SK-N-SH treated with all-trans-retinoic acid at 6 μM for 48 hours (cell line): ENCODE results near the gene PLA2G4B.

ENCODE experiments used
- ATAC-seq: fragments of 200-7000 bp; cut with Tn5 transposase; 3 replicates; pipeline ENCODE4 v1.9.1; 2020; ENCODE audit warnings: mild to moderate bottlenecking, moderate library complexity
- ARNTL ChIP-seq: fragments of 450-650 bp; formaldehyde crosslinking; IDR thresholded peaks from 2 replicates; pipeline ENCODE4 v1.5.0; 2020; ENCODE audit warnings: low read depth, mild to moderate bottlenecking, moderate library complexity, borderline replicate concordance
- BACH2 ChIP-seq: fragments of 250-450 bp; sonication (Bioruptor Pico); IDR thresholded peaks from 2 replicates; pipeline ENCODE4 v1.9.0; 2021; ENCODE audit warnings: mild to moderate bottlenecking, borderline replicate concordance
- CREB5 ChIP-seq: fragments of 250-450 bp; sonication (Bioruptor Pico); IDR thresholded peaks from 2 replicates; pipeline ENCODE4 v1.5.1; 2020; ENCODE audit warnings: low read depth, mild to moderate bottlenecking, moderate library complexity
- CSDC2 ChIP-seq: fragments of 250-450 bp; sonication (Bioruptor Pico); IDR thresholded peaks from 2 replicates; pipeline ENCODE4 v1.5.0; 2020; ENCODE audit warnings: mild to moderate bottlenecking, moderate library complexity
- ESRRG ChIP-seq: fragments of 250-450 bp; sonication (Bioruptor Pico); IDR thresholded peaks from 2 replicates; pipeline ENCODE4 v1.6.1; 2021; ENCODE audit warnings: mild to moderate bottlenecking
- GLIS3 ChIP-seq: fragments of 250-450 bp; sonication (Bioruptor Pico); IDR thresholded peaks from 2 replicates; pipeline ENCODE4 v1.5.0; 2020; ENCODE audit warnings: mild to moderate bottlenecking, moderate library complexity
- ISL1 ChIP-seq: fragments of 250-450 bp; sonication (Bioruptor Pico); IDR thresholded peaks from 2 replicates; pipeline ENCODE4 v2.1.2; 2022; ENCODE audit warnings: mild to moderate bottlenecking, moderate library complexity
- OSR1 ChIP-seq: fragments of 250-450 bp; sonication (Bioruptor Pico); IDR thresholded peaks from 2 replicates; pipeline ENCODE4 v1.8.0; 2022; ENCODE audit warnings: moderate library complexity, mild to moderate bottlenecking, inconsistent platforms
- PATZ1 ChIP-seq: fragments of 250-450 bp; sonication (Bioruptor Pico); IDR thresholded peaks from 2 replicates; pipeline ENCODE4 v1.8.0; 2020; ENCODE audit warnings: mild to moderate bottlenecking, moderate library complexity, borderline replicate concordance
- POU6F1 ChIP-seq: fragments of 250-450 bp; sonication (Bioruptor Pico); IDR thresholded peaks from 2 replicates; pipeline ENCODE4 v1.8.0; 2021; ENCODE audit warnings: low read depth, mild to moderate bottlenecking, moderate library complexity, borderline replicate concordance
- PPARA ChIP-seq: fragments of 250-450 bp; sonication (Bioruptor Pico); IDR thresholded peaks from 2 replicates; pipeline ENCODE4 v1.5.0; 2020; ENCODE audit warnings: mild to moderate bottlenecking, borderline replicate concordance
- SNAI2 ChIP-seq: fragments of 250-450 bp; sonication (Bioruptor Pico); IDR thresholded peaks from 2 replicates; pipeline ENCODE4 v1.5.0; 2020; ENCODE audit warnings: mild to moderate bottlenecking, moderate library complexity
- TCF4 ChIP-seq: fragments of 250-450 bp; sonication (Bioruptor Pico); IDR thresholded peaks from 2 replicates; pipeline ENCODE4 v1.8.0; 2021; ENCODE audit warnings: mild to moderate bottlenecking, moderate library complexity, borderline replicate concordance
- TOX ChIP-seq: fragments of 250-450 bp; sonication (Bioruptor Pico); IDR thresholded peaks from 2 replicates; pipeline ENCODE4 v1.8.0; 2021; ENCODE audit warnings: mild to moderate bottlenecking, moderate library complexity, borderline replicate concordance
- TSHZ2 ChIP-seq: fragments of 250-450 bp; sonication (Bioruptor Pico); IDR thresholded peaks from 2 replicates; pipeline ENCODE4 v1.5.0; 2020; ENCODE audit warnings: mild to moderate bottlenecking, moderate library complexity
- ZC3H10 ChIP-seq: fragments of 250-450 bp; sonication (Bioruptor Pico); IDR thresholded peaks from 2 replicates; pipeline ENCODE4 v1.5.1; 2021; ENCODE audit warnings: mild to moderate bottlenecking, moderate library complexity
- ZFP3 ChIP-seq: fragments of 250-450 bp; sonication (Bioruptor Pico); IDR thresholded peaks from 2 replicates; pipeline ENCODE4 v1.5.0; 2020; ENCODE audit warnings: mild to moderate bottlenecking, moderate library complexity
- ZNF565 ChIP-seq: fragments of 450-650 bp; formaldehyde crosslinking; conservative IDR thresholded peaks from 2 replicates; pipeline ENCODE4 v1.5.0; 2020; ENCODE audit warnings: low read depth, mild to moderate bottlenecking, moderate library complexity
- ZNF70 ChIP-seq: fragments of 450-650 bp; formaldehyde crosslinking; IDR thresholded peaks from 2 replicates; pipeline ENCODE4 v1.5.0; 2020; ENCODE audit warnings: mild to moderate bottlenecking, moderate library complexity
- ZNF8 ChIP-seq: fragments of 450-650 bp; formaldehyde crosslinking; IDR thresholded peaks from 2 replicates; pipeline ENCODE4 v1.5.0; 2020; ENCODE audit warnings: mild to moderate bottlenecking, moderate library complexity
- TF ChIP-seq, protein P1 (sequence below): fragments of 250-450 bp; sonication (Bioruptor Pico); IDR thresholded peaks from 2 replicates; pipeline ENCODE4 v1.5.1; 2021; ENCODE audit warnings: mild to moderate bottlenecking, moderate library complexity

Gene PLA2G4B

DNA sequence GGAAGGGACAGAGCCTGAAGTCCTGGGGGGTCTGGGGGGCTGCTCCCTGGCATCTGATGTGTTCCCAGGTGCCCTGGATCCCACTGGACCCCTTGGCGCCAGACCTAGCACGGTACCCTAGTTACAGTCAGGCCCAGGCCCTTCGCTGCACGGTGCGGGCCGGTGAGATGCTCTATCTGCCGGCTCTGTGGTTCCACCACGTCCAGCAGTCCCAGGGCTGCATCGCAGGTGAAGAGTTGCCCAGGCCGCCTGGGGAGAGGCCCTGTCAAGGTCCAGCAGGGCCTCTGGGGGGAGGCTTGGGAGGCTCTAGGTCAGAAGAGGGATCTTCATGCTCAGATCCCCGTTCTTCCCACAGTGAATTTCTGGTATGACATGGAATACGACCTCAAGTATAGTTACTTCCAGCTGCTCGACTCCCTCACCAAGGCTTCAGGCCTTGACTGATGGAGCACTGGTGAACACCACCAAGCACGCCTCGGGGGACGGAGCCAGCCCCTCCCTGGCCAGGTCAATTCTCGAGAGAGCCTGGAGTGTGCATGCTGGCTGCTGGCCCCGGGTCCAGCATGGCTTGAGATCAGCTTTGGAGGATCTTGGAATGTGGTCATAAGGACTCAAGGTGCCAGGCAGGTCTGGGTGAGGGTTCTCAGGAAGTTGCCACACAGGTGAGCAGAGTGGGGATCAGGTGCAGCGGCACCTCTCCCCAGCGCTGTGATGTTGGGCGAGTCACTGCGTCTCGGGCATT, 1.8 kb upstream of the PLA2G4B start:
- no peak for ATAC-seq
- TF ChIP-seq PPARA (CRISPR knock-in tag), result no peak
- no peak for TF ChIP-seq BACH2
- no peak for TF ChIP-seq OSR1
- no peak for TF ChIP-seq PATZ1
- TF ChIP-seq ZFP3 (CRISPR knock-in tag), result no peak
- no peak for TF ChIP-seq CSDC2 (CRISPR knock-in tag)
- no peak for TF ChIP-seq TCF4 (CRISPR knock-in tag)
- TF ChIP-seq ZC3H10 (CRISPR knock-in tag), result no peak
- TF ChIP-seq ZNF8, result no peak
- TF ChIP-seq CREB5 (CRISPR knock-in tag), result no peak
- no peak for TF ChIP-seq ESRRG (CRISPR knock-in tag)
- TF ChIP-seq ISL1 (CRISPR knock-in tag), result no peak
- TF ChIP-seq ZNF565 (CRISPR knock-in tag), result no peak

- TF ChIP-seq ZNF8, result no peak
- ATAC-seq, result no peak
Measured at GRCh38 chr15:41839781-41840491, 1.3 kb downstream of the PLA2G4B start.

DNA sequence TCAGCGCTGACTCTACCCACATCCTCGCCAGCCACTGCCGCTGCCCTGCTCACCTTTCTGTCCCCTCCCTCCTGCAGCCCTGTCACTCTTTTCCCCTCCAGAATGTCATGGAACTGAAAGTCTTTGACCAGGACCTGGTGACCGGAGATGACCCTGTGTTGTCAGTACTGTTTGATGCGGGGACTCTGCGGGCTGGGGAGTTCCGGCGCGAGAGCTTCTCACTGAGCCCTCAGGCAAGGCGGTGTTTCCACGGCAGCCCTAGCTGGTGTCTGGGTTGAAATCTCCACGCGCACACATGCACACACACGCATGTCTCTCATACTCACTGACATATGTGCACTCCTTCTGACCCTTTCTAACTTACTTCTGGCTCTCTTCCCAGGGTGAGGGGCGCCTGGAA, 2.0 kb downstream of the PLA2G4B start:
- TF ChIP-seq, protein P1, sequence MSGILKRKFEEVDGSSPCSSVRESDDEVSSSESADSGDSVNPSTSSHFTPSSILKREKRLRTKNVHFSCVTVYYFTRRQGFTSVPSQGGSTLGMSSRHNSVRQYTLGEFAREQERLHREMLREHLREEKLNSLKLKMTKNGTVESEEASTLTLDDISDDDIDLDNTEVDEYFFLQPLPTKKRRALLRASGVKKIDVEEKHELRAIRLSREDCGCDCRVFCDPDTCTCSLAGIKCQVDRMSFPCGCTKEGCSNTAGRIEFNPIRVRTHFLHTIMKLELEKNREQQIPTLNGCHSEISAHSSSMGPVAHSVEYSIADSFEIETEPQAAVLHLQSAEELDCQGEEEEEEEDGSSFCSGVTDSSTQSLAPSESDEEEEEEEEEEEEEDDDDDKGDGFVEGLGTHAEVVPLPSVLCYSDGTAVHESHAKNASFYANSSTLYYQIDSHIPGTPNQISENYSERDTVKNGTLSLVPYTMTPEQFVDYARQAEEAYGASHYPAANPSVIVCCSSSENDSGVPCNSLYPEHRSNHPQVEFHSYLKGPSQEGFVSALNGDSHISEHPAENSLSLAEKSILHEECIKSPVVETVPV (CRISPR knock-in tag), result no peak
- TF ChIP-seq PATZ1, result no peak
- TF ChIP-seq ZNF70 (CRISPR knock-in tag), result no peak
- TF ChIP-seq ARNTL, result no peak
- TF ChIP-seq POU6F1 (CRISPR knock-in tag), result no peak
- no peak for TF ChIP-seq TOX
- TF ChIP-seq ZNF565 (CRISPR knock-in tag), result no peak
- no peak for TF ChIP-seq PPARA (CRISPR knock-in tag)
- TF ChIP-seq ZC3H10 (CRISPR knock-in tag), result no peak
- no peak for TF ChIP-seq ISL1 (CRISPR knock-in tag)
- TF ChIP-seq SNAI2 (CRISPR knock-in tag), result no peak
- TF ChIP-seq TCF4 (CRISPR knock-in tag), result no peak
- no peak for TF ChIP-seq OSR1
- TF ChIP-seq BACH2, result no peak
- no peak for TF ChIP-seq ESRRG (CRISPR knock-in tag)
- TF ChIP-seq GLIS3, result no peak
- no peak for TF ChIP-seq ZFP3 (CRISPR knock-in tag)
- TF ChIP-seq CREB5 (CRISPR knock-in tag), result no peak
- TF ChIP-seq TSHZ2 (CRISPR knock-in tag), result no peak
- ATAC-seq, result no peak
